NCI-H1436 (cell line): ENCODE data around the gene OSBPL3.
"Not testable (repeated sequence)": the region's sequence is repeated elsewhere in the genome, so short reads cannot be mapped to it uniquely, and the experiment has no call there.

Experiments
- DNase-seq: peaks from one replicate; lab custom pipeline; 2025; lab: John Stamatoyannopoulos, UW

OSBPL3 gene

GRCh38 chr7:24920451-24921361 lies 59.3 kb downstream of the OSBPL3 start:
- no peak for DNase-seq

- DNase-seq: no peak
These were observed 62.3 kb downstream of the OSBPL3 start for GRCh38 chr7:24917510-24918239.

- DNase-seq: no peak
These were observed 63.4 kb downstream of the OSBPL3 start for GRCh38 chr7:24916463-24917040.

GRCh38 chr7:24914465-24914859 lies 65.5 kb downstream of the OSBPL3 start:
- no peak for DNase-seq

- DNase-seq: no peak
These were observed 66.0 kb downstream of the OSBPL3 start for GRCh38 chr7:24913801-24914464.

- DNase-seq: no peak
These were observed 67.0 kb downstream of the OSBPL3 start for GRCh38 chr7:24912874-24913514.

- no peak for DNase-seq
These were observed 67.6 kb downstream of the OSBPL3 start for GRCh38 chr7:24912424-24912823.

- DNase-seq: peak; percentile 6
These were observed 68.8 kb downstream of the OSBPL3 start for GRCh38 chr7:24911213-24911603.

GRCh38 chr7:24910551-24911212 lies 69.3 kb downstream of the OSBPL3 start:
- DNase-seq: no peak

GRCh38 chr7:24908727-24909126 lies 71.3 kb downstream of the OSBPL3 start:
- no peak for DNase-seq

- DNase-seq: no peak
These were observed 71.8 kb downstream of the OSBPL3 start for GRCh38 chr7:24908166-24908565.

- no peak for DNase-seq
These were observed 72.6 kb downstream of the OSBPL3 start for GRCh38 chr7:24907311-24907886.

GRCh38 chr7:24905996-24906770 lies 73.8 kb downstream of the OSBPL3 start:
- DNase-seq: no peak

GRCh38 chr7:24903992-24904391 lies 76.0 kb downstream of the OSBPL3 start:
- DNase-seq: not testable (repeated sequence)

- DNase-seq: no peak
These were observed 76.4 kb downstream of the OSBPL3 start for GRCh38 chr7:24903559-24903958.

- no peak for DNase-seq
These were observed 77.0 kb downstream of the OSBPL3 start for GRCh38 chr7:24902931-24903330.

- DNase-seq: no peak
These were observed 77.7 kb downstream of the OSBPL3 start for GRCh38 chr7:24902276-24902675.

GRCh38 chr7:24899905-24900304 lies 80.1 kb downstream of the OSBPL3 start:
- DNase-seq: no peak

- DNase-seq: no peak
These were observed 80.8 kb downstream of the OSBPL3 start for GRCh38 chr7:24899161-24899560.

- DNase-seq: no peak
These were observed 81.3 kb downstream of the OSBPL3 start for GRCh38 chr7:24898691-24899090.
